Neuronal stem cell (in vitro differentiated cells): ENCODE measurements around the gene SIL1.
"Not testable (repeated sequence)": the region's sequence is repeated elsewhere in the genome, so short reads cannot be mapped to it uniquely, and the experiment has no call there.

Experiments used
- DNase-seq: peaks from one replicate; pipeline ENCODE4 v3.0.0-alpha.2; 2013; ENCODE audit warnings: low spot score
- H2AFZ ChIP-seq: one replicate; pipeline ENCODE4 v1.6.1; 2013; ENCODE audit warnings: mild to moderate bottlenecking, low read length, inconsistent platforms
- H2AK5ac ChIP-seq: 2 replicates; pipeline ENCODE4 v1.6.1; 2013; ENCODE audit warnings: low read depth, mild to moderate bottlenecking, inconsistent platforms, low read length, moderate library complexity, mixed read lengths
- H2BK120ac ChIP-seq: 2 replicates; pipeline ENCODE4 v1.6.1; 2013; ENCODE audit warnings: low read depth, mild to moderate bottlenecking, inconsistent platforms, low read length, moderate library complexity, mixed read lengths
- H2BK12ac ChIP-seq: one replicate; pipeline ENCODE4 v1.6.1; 2013; ENCODE audit warnings: low read length, inconsistent platforms
- H2BK15ac ChIP-seq: 2 replicates; pipeline ENCODE4 v1.6.1; 2013; ENCODE audit warnings: mild to moderate bottlenecking, low read length, inconsistent platforms, mixed read lengths
- H2BK5ac ChIP-seq: one replicate; pipeline ENCODE4 v1.6.1; 2013; ENCODE audit warnings: inconsistent platforms, mild to moderate bottlenecking, low read length, moderate library complexity
- H3K14ac ChIP-seq: one replicate; pipeline ENCODE4 v1.6.1; 2013; ENCODE audit warnings: low read length, inconsistent platforms
- H3K18ac ChIP-seq: 2 replicates; pipeline ENCODE4 v1.6.1; 2013; ENCODE audit warnings: low read length, inconsistent platforms
- H3K23ac ChIP-seq: 2 replicates; pipeline ENCODE4 v1.6.1; 2013; ENCODE audit warnings: low read depth, mild to moderate bottlenecking, mixed read lengths, low read length, inconsistent platforms; ENCODE audit not compliant: poor library complexity
- H3K27ac ChIP-seq: replicated peaks from 3 replicates; pipeline ENCODE4 v1.5.1; 2013; ENCODE audit warnings: low read length, inconsistent platforms
- H3K27me3 ChIP-seq, 3 experiments: 2 replicates each; pipeline ENCODE4 v1.6.1; 2013; ENCODE audit warnings: low read length in 3 of 3, mild to moderate bottlenecking in 2 of 3, inconsistent platforms in 1 of 3, low read depth in 1 of 3, mixed read lengths in 1 of 3, moderate library complexity in 1 of 3; ENCODE audit not compliant: control insufficient read depth in 3 of 3, insufficient read depth in 3 of 3
- H3K36me3 ChIP-seq, 2 donors: replicated peaks in 1 of 2; 2 replicates each; pipeline ENCODE4 v1.6.1; 2013; ENCODE audit warnings: low read length in 2 of 2; ENCODE audit not compliant: control insufficient read depth in 2 of 2, insufficient read depth in 2 of 2
- H3K4ac ChIP-seq: 2 replicates; pipeline ENCODE4 v1.6.1; 2013; ENCODE audit warnings: inconsistent platforms, mild to moderate bottlenecking, low read length, moderate library complexity
- H3K4me1 ChIP-seq, 2 donors: 1 replicate in 1 of 2; 2 replicates in 1 of 2; pipeline ENCODE4 v1.6.1; 2013; ENCODE audit warnings: low read length in 2 of 2, low read depth in 1 of 2; ENCODE audit not compliant: control insufficient read depth in 2 of 2, insufficient read depth in 1 of 2
- H3K4me2 ChIP-seq: one replicate; pipeline ENCODE4 v1.6.1; 2013; ENCODE audit warnings: mild to moderate bottlenecking, low read length, inconsistent platforms; ENCODE audit not compliant: insufficient read depth, poor library complexity, severe bottlenecking
- H3K4me3 ChIP-seq, 2 donors: 2 replicates each; pipeline ENCODE4 v1.5.1; 2013; ENCODE audit warnings: low read length in 2 of 2, mild to moderate bottlenecking in 2 of 2, inconsistent platforms in 1 of 2, moderate library complexity in 1 of 2
- H3K79me1 ChIP-seq: one replicate; pipeline ENCODE4 v1.6.1; 2013; ENCODE audit warnings: low read depth, mild to moderate bottlenecking, inconsistent platforms, low read length, moderate library complexity
- H3K9ac ChIP-seq: one replicate; pipeline ENCODE4 v1.6.1; 2013; ENCODE audit warnings: mild to moderate bottlenecking, low read depth, low read length, inconsistent platforms; ENCODE audit not compliant: poor library complexity
- H3K9me3 ChIP-seq, 2 donors: replicated peaks in 1 of 2; 2 replicates each; pipeline versions ENCODE3 to v1.6.1; 2013; ENCODE audit warnings: low read length in 2 of 2, mild to moderate bottlenecking in 2 of 2, inconsistent platforms in 1 of 2, low read depth in 1 of 2, mixed read lengths in 1 of 2, moderate library complexity in 1 of 2; ENCODE audit not compliant: control insufficient read depth in 2 of 2, insufficient read depth in 1 of 2
- H4K8ac ChIP-seq: one replicate; pipeline ENCODE4 v1.6.1; 2013; ENCODE audit warnings: low read depth, mild to moderate bottlenecking, inconsistent platforms, low read length, moderate library complexity
- H4K91ac ChIP-seq: one replicate; pipeline ENCODE4 v1.6.1; 2013; ENCODE audit warnings: low read length, low read depth, mild to moderate bottlenecking, inconsistent platforms; ENCODE audit not compliant: poor library complexity
- WGBS, 2 donors: extraction: QIAGEN DNeasy Blood & Tissue Kit; methylation state at CpG; one replicate each; pipeline ENCODE4 v1.1.7; 2013; ENCODE audit warnings: missing lambda C conversion rate in 2 of 2, mixed read lengths in 1 of 2; ENCODE audit not compliant: insufficient read length in 2 of 2, insufficient replicate concordance in 1 of 2; ENCODE audit errors: extremely low coverage in 2 of 2; 5-methylcytosine and 5-hydroxymethylcytosine counted together

SIL1 gene

GRCh38 chr5:139076111-139076510 lies 122.1 kb downstream of the SIL1 start:
- no peak for DNase-seq
- no peaks in the 10 kb centered on the region for H3K9me3 ChIP-seq
- no peak overlapping the region for H4K8ac ChIP-seq
- H3K27ac ChIP-seq, result no peak overlapping the region
- H3K18ac ChIP-seq, result no peak overlapping the region
- no peak overlapping the region for H2AFZ ChIP-seq
- no peak overlapping the region for H2BK120ac ChIP-seq
- no peak overlapping the region for H3K4me3 ChIP-seq
- H3K9ac ChIP-seq, result no peak overlapping the region
- peaks cover 2 to 6% of the 10 kb centered on the region in 2 donors for H3K4me1 ChIP-seq
- H2BK15ac ChIP-seq, result no peak overlapping the region
- WGBS, 2 donors, result no CpG with 5 or more reads among the region's 1 CpG
- H3K27me3 ChIP-seq, result no peaks in the 10 kb centered on the region
- H3K36me3 ChIP-seq, result no peaks in the 10 kb centered on the region
- no peak overlapping the region for H4K91ac ChIP-seq
- H2BK12ac ChIP-seq, result no peak overlapping the region
- no peaks in the 10 kb centered on the region for H3K79me1 ChIP-seq
- no peak overlapping the region for H3K4ac ChIP-seq
- no peak overlapping the region for H3K23ac ChIP-seq
- H2AK5ac ChIP-seq, result no peak overlapping the region
- no peak overlapping the region for H3K4me2 ChIP-seq
- H3K14ac ChIP-seq, result no peak overlapping the region
- H2BK5ac ChIP-seq, result no peak overlapping the region

DNA sequence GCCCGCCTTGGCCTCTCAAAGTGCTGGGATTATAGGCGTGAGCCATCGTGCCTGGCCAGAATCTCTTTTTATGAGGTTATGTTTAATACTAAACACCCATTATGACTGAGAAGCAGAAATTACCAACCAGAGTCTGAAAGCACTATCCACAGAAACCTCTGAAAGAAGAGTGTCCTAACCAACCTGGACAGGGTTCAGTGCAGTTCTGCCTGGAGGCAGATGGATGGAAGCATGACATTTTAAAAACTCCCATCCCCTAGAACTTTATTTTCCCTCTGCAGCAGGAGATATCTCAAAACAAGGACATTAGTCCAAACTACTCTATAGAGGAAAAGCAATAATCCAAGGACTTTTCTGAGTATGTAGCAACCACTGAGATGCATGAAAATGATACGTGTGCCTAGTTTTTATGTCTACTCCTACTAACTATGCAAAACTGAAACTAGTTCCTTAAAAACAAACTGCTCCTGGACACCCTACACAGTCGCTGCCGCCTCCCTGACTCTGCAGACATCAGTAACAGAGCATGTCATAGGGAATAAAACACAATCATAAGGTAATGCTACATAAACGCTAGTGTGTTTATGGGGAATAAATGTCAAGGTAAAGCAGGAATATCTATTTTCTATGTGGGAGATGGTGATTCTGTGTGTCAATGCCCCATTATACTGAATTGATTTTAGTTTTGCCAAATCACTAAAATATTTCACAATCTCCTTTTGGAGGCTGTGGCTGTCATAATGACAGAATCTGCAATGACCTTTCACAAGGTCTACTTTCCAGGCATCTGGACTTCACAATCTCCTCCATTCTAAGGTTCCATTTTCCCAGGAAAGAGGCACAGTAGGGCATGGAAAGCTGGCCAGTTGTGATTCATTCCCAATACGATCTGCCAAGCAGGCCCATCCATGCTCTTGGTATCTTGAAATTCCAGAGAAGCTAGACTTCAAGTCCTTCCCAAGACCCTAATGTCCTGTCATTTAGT lies 122.8 kb downstream of the SIL1 start:
- no peak overlapping the region for H3K14ac ChIP-seq
- H3K4me2 ChIP-seq, result no peak overlapping the region
- H3K36me3 ChIP-seq, result no peaks in the 10 kb centered on the region
- DNase-seq, result no peak
- H3K9me3 ChIP-seq, result no peaks in the 10 kb centered on the region
- H3K18ac ChIP-seq, result no peak overlapping the region
- no peak overlapping the region for H4K8ac ChIP-seq
- H3K4me3 ChIP-seq, result no peak overlapping the region
- H2BK120ac ChIP-seq, result no peak overlapping the region
- H2BK15ac ChIP-seq, result no peak overlapping the region
- no peak overlapping the region for H2AFZ ChIP-seq
- H3K79me1 ChIP-seq, result no peaks in the 10 kb centered on the region
- H3K23ac ChIP-seq, result no peak overlapping the region
- H4K91ac ChIP-seq, result no peak overlapping the region
- no peak overlapping the region for H2AK5ac ChIP-seq
- no peaks in the 10 kb centered on the region for H3K27me3 ChIP-seq
- H3K4me1 ChIP-seq, result peaks cover 2 to 6% of the 10 kb centered on the region in 2 donors
- no peak overlapping the region for H2BK12ac ChIP-seq
- no peak overlapping the region for H3K9ac ChIP-seq
- no CpG with 5 or more reads among the region's 8 CpGs for WGBS, 2 donors
- no peak overlapping the region for H3K27ac ChIP-seq
- H3K4ac ChIP-seq, result no peak overlapping the region
- no peak overlapping the region for H2BK5ac ChIP-seq

- DNase-seq, H3K9ac ChIP-seq, H2BK12ac ChIP-seq, H3K79me1 ChIP-seq, H3K23ac ChIP-seq, H3K14ac ChIP-seq, H2AFZ ChIP-seq, H3K36me3 ChIP-seq, H2AK5ac ChIP-seq, H2BK5ac ChIP-seq, H3K4me3 ChIP-seq, H4K91ac ChIP-seq, H3K4ac ChIP-seq, H3K9me3 ChIP-seq, H4K8ac ChIP-seq, H3K4me2 ChIP-seq, H3K4me1 ChIP-seq, H3K27ac ChIP-seq, H3K18ac ChIP-seq, H3K27me3 ChIP-seq, H2BK120ac ChIP-seq, H2BK15ac ChIP-seq: not testable (repeated sequence)
- WGBS, 2 donors, result no CpG with 5 or more reads among the region's 2 CpGs
These were observed 124.2 kb downstream of the SIL1 start for GRCh38 chr5:139073956-139074355.

DNA sequence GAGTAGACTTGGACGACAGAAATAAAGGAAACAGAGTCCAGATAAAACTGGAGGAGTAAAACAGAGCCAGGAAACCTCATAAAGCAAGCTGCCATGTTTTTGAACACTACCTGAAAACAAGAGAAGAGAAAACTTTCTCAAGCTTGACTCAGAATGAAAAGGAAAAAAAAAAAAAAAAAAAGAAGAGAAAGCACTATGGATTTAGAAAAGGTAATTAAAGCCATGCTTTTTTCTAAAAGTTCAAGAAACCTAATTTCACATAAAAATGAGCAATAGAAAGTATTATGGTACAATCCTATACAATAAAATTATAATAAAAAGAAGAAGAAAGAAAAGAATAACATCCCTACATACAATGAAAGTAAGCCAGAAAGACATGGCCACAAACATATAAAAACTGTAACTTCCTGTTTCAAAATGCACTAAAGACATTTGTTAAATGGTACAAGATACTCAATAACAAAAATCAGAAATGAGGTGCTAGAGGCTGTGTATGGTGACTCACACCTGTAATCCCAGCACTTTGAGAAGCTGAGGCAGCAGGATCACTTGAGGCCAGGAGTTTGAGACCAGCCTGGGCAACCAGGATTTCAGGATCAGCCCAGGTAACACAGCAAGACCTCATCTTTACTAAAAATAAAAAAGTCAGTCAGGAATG lies 129.5 kb downstream of the SIL1 start:
- Histone ChIP-seq H3K4ac (no peak overlapping the region), H3K4me3 (no peak overlapping the region), H2BK5ac (no peak overlapping the region), H3K4me2 (no peak overlapping the region), H3K27ac (no peak overlapping the region), H2BK15ac (no peak overlapping the region), H3K9ac (no peak overlapping the region), H3K23ac (no peak overlapping the region), H4K91ac (no peak overlapping the region), H3K14ac (no peak overlapping the region), H2AFZ (no peak overlapping the region), H2BK120ac (no peak overlapping the region), H3K27me3 (no peaks in the 10 kb centered on the region), H2AK5ac (no peak overlapping the region), H3K79me1 (no peaks in the 10 kb centered on the region), H2BK12ac (no peak overlapping the region), H3K9me3 (no peaks in the 10 kb centered on the region), H3K4me1 (peaks cover 0 to 3% of the 10 kb centered on the region in 2 donors), H3K18ac (no peak overlapping the region), H3K36me3 (no peaks in the 10 kb centered on the region), H4K8ac (no peak overlapping the region)
- no CpG with 5 or more reads among the region's 1 CpG for WGBS, 2 donors
- no peak for DNase-seq
